Left ventricle myocardium superior (tissue), 1 donor: ENCODE data around the gene CLEC2A. TPM values are rescaled to one million over a fixed set of nuclear protein-coding genes. Genes with fewer than 3 reads are reported as not detected.
"Not testable (repeated sequence)": the region's sequence is repeated elsewhere in the genome, so short reads cannot be mapped to it uniquely, and the experiment has no call there.

Experiments
- ATAC-seq: fragments of 200-7000 bp; cut with Tn5 transposase; one replicate; pipeline ENCODE4 v1.9.1; 2020; ENCODE audit warnings: mild to moderate bottlenecking, moderate library complexity
- DNase-seq: peaks from one replicate; pipeline ENCODE4 v3.0.0-alpha.2; 2020
- intact Hi-C: fragments of 100-400 bp; cut with micrococcal nuclease; formaldehyde crosslinking; loops from one replicate; pipeline ENCODE4 v1.11.0; 2022
- long read RNA-seq: library from polyadenylated mRNA; unstranded; transcript quantifications from one replicate; pipeline ENCODE4 v2.0.0, GENCODE V29; 2021
- total RNA-seq: library from RNA; stranded (reverse); fragmentation: NEBNext Ultra II Directional; extraction: Animal tissue kit (Norgen Biotek cat#: 25700); gene quantifications from one replicate; pipeline ENCODE4 v1.2.1, GENCODE V29; 2021
- donor health status: DM: no; HTN: yes; CAD: no; lungs with severe emphysema.

Gene CLEC2A, protein sequence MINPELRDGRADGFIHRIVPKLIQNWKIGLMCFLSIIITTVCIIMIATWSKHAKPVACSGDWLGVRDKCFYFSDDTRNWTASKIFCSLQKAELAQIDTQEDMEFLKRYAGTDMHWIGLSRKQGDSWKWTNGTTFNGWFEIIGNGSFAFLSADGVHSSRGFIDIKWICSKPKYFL
- not detected for total RNA-seq
- long read RNA-seq: 0 reads

DNA sequence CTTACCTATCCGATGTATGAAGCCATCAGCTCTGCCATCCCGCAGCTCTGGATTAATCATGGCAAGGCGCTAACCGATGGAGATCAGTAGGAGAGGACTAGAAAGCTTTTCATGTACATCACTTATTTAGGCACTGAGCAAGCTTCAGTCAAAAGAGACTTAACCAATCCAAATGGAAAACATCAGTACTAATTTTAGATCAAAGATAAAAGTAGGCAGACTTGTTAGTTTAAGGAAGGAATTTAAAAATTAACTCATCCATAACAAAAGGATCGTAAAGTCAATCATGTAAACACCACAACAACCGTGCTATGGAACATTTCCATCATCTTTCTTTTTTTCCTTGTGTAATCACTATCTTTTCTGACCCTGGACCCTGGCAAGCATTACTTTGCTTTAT is at the start of gene CLEC2A:
CLEC2A (minus strand) TSS at position 101 of the 400 bp plus-strand sequence; CDS start at position 60, 41 bp downstream.
- intact Hi-C loops: no loop called here
- no peak for DNase-seq
- ATAC-seq: no peak

DNA sequence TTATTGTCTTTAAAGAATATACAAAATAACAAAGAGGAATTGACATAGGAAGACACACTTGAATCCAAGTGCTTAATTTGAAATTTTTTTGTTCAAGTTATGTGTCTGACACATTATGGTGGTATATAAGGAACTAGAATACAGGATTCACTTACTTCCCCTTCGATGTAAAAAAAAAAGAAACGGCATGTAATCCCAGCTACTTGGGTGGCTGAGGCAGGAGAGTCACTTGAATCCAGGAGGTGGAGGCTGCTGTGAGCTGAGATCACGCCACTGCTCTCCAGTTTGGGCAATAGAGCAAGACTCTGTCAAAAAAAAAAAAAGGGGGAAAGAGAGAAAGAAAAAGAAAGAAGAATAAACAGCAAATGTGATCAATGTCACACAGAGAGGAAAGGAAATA is 48.0 kb upstream of the CLEC2A start:
- DNase-seq (no peak), ATAC-seq (no peak)
- intact Hi-C loops: no loop called here

DNA sequence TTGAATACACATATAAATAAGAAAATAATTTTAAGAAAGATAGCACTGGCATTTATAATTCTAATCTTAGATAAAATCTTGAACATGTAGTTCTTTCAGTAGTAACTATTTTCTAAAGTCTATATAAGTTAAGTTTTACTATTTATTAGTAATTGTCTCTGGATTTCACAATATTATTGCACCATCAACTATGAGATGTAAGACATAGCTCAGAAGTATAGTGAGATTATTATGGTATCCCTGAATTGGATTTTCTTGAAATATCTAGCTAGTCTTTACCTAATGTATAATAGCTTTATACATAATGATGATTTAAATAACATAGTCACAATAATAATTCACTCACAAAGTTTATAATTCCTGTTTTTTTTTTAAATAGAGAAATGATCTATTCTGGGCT is 45.7 kb upstream of the CLEC2A start:
- DNase-seq (no peak), ATAC-seq (no peak)
- intact Hi-C loops: no loop called here

DNA sequence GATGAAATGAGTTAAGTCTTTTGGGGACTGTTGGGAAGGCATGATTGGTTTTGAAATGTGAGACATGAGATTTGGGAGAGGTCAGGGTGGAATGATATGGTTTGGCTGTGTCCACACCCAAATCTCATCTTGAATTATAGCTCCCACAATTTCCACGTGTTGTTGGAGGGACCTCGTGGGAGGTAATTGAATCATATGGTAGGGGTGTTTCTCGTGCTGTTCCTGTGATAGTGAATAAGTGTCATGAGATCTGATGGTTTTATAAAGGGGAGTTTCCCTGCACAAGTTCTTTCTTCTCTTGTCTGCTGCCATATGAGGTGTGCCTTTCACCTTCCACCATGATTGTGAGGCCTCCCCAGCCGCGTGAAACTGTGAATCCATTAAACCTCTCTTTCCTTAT is 44.5 kb upstream of the CLEC2A start:
- intact Hi-C loops, DNase-seq, ATAC-seq: not testable (repeated sequence)

DNA sequence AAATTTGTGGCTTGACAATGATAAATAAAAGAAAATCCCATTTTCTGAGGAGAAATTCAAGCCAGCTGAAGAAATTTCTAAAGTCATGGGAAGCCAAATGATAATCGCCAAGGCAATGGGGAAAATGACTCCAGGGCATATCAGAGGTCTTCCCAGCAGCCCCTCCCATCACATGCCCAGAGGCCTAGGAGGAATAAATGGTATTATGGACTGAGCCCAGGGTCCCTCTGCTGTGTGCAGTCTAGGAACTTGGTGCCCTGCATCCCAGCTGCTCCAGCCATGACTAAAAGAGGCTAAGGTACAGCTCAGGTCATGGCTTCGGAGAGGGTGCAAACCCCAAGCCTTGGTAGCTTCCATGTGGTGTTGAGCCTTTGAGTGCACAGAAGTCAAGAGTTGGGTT is 43.4 kb upstream of the CLEC2A start:
- DNase-seq (no peak), ATAC-seq (no peak)
- intact Hi-C loops: no loop called here

DNA sequence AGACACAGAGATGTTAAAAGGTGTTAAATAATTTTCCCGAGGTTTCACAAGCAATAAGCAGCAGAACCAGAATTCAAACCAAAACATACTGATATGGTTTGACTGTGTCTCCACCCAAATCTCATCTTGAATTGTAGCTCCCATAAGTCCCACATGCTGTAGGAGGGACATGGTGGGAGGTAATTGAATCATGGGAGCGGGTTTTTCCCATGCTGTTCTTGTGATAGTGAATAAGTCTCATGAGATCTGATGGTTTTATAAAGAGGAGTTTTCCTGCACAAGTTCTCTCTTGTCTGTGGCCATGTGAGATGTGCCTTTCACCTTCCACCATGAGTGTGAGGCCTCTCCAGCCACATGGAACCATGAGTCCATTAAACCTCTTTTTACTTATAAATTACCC is 42.6 kb upstream of the CLEC2A start:
- not testable (repeated sequence) for DNase-seq, ATAC-seq

DNA sequence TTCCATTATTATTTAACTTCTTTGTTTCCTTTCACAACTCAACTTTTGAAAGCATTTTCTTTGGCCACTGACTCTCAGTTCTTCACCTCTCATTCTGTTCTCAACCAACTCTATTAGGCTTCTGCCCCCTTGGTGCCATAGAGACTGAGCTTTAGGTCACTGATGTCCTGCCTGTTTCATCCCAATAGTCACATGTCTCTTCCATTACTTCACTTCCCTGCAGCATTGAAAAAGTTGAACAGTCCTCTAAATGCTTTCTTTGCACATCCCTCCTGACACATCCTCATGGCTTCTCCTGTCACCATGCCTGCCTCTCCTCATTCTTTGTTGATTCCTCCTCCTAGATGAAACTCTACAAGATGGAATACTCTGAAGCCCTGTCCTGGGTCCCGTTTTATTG is 41.8 kb upstream of the CLEC2A start:
- ATAC-seq (no peak), DNase-seq (no peak)
- intact Hi-C loops: no loop called here

More for the DNA sequence above, 42.6 kb upstream of the CLEC2A start:
- intact Hi-C loops: not testable (repeated sequence)

DNA sequence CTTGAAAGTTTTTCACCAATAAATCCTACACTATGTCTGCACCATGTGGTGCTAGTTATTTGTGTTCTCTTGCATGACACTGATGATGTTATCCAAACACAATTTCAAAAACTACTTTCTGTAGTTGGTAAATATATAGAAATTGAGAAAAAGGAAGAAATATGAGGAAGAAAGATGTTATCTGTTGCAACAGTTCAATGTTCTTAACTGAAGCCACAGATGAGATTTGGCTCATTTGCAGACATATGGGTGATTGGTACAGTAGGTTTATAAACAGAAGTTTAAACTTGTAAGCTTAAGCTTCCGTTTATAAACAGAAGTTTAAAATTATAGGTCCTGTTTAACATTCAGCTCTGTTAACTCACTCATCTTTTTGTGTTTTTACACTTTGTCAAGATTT is 39.0 kb upstream of the CLEC2A start, which contains the start of gene CLEC12A:
CLEC12A (plus strand) TSS at position 229 of the 400 bp plus-strand sequence. CDS start 188 bp downstream, outside the sequence.
- intact Hi-C loops: no loop called here
- no peak for DNase-seq
- ATAC-seq: no peak

DNA sequence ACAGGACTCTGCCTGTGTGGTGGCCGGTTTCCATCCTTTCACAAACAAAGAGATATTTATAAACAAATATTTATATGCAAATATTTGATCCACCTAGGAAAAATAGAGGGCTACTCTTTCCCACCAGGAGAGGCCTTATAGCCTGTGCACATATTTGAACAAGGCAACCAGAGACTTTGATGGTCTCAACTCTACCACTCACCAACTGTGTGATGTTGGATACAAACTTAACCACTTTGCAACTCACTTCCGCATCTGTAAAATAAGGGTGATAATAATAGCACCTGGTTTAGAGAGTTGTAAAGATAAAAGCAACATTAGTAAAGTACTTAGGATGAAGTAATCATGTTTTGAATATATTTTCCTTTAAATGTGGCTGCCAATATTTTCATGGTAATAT is 37.5 kb upstream of the CLEC2A start:
- no peak for ATAC-seq
- intact Hi-C loops: no loop called here
- DNase-seq: no peak

DNA sequence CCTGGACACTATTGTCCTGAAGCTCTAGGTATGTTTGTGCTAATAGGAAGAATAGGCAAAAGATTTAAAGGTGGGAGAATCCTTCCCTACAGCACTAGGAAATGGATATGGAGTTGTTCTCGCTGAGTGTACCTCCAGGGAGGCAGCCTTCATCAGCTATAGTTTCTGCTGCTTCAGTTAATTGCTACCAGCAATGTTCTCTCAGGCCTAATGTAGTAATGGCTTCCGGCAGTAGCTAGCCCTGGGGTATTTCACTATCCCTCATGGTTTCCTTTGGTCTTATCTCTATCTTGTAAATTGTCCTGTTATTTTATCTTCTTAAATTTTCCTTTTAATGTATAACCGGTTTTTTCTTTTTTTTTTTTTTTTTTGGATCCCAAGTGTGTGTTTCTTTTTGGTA is 29.7 kb upstream of the CLEC2A start:
- intact Hi-C loops: no loop called here
- ATAC-seq: no peak

DNA sequence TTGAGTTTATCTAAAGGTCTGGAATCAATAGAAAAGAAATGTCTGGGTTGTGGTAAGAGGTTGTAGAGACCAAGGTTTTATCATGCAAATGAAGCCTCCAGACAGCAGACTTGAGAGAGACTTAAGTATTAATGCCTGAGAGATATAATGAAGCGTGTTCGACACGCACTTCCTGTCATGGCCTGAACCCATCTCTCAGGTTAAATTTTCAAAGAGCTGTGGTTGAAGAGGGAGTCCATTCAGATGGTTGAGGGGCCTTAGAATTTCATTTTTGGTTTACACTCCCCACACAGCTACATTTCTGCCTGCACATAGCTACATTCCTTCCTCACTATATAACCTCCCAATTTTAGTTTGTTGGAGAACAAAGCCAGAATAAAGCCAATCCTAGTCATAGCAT is 28.9 kb upstream of the CLEC2A start:
- ATAC-seq (no peak), DNase-seq (no peak)
- intact Hi-C loops: no loop called here

More for the DNA sequence above, 29.7 kb upstream of the CLEC2A start:
- DNase-seq: no peak

DNA sequence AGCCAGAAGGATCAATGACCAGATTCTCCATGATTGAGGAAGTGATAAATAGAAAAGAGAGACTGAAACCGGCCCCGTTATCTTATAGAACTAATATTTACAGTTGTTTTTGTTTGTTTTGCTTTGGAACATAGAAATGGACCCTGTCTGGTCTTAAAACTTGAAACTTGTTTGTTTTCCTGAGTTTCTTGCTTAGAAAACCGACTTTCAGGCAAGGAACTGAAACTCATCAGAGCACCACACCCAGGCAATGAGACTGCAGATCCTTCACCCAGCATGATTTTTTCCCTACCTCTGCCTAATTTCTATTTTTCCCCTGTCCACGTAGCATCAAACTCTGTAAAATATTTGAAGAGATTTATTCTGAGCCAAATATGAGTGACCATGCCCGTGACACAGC is 28.4 kb upstream of the CLEC2A start:
- DNase-seq: no peak
- intact Hi-C loops: no loop called here
- ATAC-seq: no peak

DNA sequence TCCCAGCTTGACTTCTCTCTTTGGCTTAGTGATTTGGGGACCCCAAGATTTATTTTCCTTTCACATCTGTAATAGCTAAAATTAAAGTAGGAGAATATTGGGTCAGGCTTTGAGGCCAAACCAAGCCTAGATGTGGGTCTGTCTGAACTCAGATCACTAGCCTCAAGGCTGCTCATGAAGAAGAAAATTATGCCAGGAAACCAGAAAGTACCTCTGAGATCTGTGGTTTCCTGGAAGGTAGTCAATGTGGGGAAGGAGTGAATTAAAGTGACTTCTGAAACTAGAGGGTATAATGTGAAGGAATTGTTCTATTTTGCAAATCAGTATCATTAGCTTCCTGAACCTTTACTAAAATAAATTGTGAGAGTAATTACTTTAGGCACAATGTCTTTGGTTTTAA is 25.7 kb upstream of the CLEC2A start:
- ATAC-seq (no peak), DNase-seq (no peak)
- intact Hi-C loops: no loop called here

DNA sequence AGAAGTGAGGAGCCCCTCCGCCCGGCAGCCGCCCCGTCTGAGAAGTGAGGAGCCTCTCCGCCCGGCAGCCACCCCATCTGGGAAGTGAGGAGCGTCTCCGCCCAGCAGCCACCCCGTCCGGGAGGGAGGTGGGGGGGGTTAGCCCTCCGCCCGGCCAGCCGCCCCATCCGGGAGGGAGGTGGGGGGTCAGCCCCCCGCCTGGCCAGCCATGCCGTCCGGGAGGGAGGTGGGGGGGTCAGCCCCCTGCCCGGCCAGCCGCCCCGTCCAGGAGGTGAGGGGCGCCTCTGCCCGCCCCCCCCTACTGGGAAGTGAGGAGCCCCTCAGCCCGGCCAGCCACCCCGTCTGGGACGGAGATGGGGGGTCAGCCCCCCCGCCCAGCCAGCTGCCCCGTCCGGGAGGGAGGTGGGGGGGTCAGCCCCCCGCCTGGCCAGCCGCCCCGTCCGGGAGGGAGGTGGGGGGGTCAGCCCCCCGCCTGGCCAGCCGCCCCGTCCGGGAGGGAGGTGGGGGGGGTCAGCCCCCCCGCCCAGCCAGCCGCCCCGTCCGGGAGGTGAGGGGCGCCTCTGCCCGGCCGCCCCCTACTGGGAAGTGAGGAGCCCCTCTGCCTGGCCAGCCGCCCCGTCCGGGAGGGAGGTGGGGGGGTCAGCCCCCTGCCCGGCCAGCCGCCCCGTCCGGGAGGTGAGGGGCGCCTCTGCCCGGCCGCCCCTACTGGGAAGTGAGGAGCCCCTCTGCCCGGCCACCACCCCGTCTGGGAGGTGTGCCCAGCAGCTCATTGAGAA is 21.0 kb upstream of the CLEC2A start:
- DNase-seq, intact Hi-C loops, ATAC-seq: not testable (repeated sequence)

DNA sequence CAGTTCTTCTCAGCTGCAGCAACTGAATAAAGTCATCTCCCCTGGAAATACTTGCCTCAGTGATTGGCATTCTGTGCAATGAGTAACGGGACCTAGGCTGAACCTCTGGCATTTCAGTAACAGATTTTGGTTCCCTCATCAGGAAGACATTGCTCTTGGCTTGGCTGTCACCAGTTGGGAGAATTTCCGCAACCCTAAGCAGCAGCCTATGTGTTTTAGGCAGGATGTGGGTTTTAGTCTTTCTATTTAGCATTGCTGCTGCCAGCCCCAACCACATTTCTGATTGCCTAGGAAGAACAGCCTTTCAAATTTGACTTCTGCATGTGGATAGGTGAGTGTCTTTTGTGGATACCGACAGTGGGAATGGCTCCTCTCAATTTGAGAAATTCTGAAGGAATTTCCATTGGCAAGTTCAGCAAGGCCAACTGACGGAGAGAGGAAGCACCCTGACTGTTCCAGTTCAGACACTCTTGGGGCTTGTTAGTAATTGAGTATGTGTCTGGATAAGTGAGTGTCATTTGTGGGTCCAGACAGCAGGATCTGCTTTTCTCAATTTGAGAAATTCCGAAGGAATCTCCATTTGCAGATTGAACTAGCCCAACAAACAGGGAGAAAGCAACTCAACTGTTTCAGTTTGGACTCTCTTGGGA is 19.0 kb upstream of the CLEC2A start:
- intact Hi-C loops: no loop called here
- no peak for DNase-seq

DNA sequence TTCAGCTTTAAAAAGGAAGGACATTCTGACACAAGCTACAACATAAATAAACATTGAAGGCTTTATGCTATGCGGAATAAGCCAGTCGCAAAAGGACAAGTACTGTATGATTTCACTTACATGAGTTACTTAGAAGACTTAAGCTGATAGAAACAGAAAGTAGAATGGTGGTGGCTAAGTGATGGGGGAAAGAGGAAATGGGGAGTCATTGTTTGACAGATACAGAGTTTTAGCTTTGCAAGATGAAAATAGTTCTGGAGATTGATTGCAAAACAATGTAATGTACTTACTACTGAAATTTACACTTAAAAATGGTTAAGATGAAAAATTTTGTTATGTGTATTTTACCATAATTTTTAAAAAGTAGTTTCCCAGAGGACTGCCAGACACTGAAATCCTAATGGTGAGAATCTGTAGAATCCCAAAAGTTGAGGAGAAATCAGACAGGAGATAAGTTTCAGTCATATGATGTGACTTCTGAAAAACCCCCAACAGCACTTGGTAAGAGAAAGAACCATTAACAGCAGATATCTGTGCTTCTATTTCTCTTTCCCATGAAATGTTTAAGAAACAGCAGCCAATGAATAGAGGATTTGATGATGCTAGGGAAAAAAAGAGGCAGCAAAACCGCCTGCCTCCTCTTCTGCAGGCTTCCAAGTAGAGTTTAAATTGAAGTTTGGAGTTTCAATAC is 16.6 kb upstream of the CLEC2A start:
- ATAC-seq (no peak), DNase-seq (no peak)
- intact Hi-C loops: no loop called here

More for the DNA sequence above, 19.0 kb upstream of the CLEC2A start:
- ATAC-seq: no peak

DNA sequence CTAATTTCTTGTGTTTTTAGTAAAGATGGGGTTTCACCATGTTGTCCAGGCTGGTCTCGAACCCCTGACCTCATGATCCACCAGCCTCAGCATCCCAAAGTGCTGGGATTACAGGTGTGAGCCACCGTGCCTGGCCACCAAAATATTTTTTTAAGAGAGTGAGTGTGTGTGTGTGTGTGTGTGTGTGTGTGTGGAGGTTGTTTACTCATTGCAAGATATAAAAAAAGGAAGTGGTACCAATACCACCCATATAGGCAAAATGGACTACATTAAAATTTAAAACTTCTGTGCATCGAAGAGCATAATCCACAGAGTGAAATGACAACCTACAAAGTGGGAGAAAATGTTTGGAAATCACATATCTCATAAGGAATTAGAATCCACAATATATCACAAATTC is 15.5 kb upstream of the CLEC2A start:
- DNase-seq (no peak), ATAC-seq (no peak)
- intact Hi-C loops: no loop called here

DNA sequence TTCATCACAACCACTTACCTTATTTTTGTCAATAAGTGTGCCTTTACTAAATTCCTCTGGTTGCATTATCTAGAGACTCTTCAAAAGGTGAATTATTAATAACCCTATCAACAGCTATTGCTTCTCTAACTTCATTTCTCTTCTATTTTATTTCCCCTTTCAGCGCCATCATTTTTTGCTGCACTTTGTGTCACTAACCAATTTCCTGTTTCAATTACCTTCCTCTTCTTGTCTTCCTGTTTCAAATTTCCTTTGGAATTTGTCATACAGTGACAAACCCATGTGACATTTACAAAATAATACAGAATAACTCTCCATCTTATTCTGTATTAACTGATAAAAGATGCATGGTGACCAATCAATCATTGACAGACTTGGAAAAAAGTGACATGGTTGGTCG is 12.2 kb upstream of the CLEC2A start:
- intact Hi-C loops: no loop called here
- DNase-seq (no peak), ATAC-seq (no peak)

DNA sequence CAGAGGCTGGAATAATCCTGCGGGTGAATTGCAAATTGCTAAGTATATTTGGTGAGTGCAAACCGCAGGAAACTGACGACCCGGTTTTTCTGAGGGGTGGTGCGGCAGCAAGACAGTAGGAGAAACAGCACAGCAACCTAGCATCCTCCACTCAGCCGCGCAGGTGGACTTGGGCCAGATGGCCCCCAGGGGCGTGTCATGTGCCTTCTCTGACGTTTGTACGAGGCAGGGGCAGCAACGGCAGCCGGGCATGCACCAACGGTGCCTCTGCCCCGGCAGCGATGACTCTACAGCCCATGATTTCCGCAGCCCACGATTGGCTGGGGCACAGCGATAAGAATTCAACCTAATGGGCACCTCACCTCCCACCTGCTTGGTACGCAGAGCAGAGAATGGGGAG is 11.1 kb upstream of the CLEC2A start:
- DNase-seq (no peak), ATAC-seq (no peak)
- intact Hi-C loops: no loop called here

DNA sequence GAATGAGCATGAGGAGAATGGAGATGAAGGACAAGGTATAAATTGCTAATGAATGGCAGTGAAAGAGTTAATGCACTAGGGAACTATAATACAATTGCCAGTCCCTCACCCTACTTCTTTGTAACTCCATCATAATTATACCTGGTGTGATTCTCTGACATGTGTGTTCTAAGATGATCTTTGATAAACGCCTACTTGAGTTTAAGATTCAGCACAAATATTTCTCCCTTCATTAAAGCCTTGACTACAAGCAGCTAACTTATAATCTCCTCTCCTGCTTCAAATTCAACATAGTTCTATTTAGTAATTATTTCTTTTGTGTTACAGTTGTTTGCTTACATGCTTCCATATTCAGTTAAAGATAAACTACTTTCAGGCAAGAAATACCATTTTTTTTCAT is 9.7 kb upstream of the CLEC2A start:
- DNase-seq (no peak), ATAC-seq (no peak)
- intact Hi-C loops: no loop called here
